Measurements from ENCODE around the gene USP17L19. TPM values are rescaled to one million over a fixed set of nuclear protein-coding genes. Genes with fewer than 3 reads are reported as not detected.
"Not testable (repeated sequence)": the region's sequence is repeated elsewhere in the genome, so short reads cannot be mapped to it uniquely, and the experiment has no call there.

The USP17L19 gene
- total RNA-seq, 1 experiment from 2014 or later = not detected

GRCh38 chr4:9234085-9234484 is 19.1 kb upstream of the USP17L19 start, which contains the start of gene USP17L15:
Gene USP17L15, plus strand, starts transcription at chr4:9234385. Its CDS starts 0 bp downstream, at chr4:9234385.
- CTCF ChIA-PET; H3K27me3 ChIP-seq (replicated peaks; ENCODE audit: control insufficient read depth, insufficient read depth, low read length); H3K4me1 ChIP-seq; H3K27ac Mint-ChIP-seq (ENCODE audit: unreplicated experiment); H3K9me3 ChIP-seq; H3K9me3 Mint-ChIP-seq (ENCODE audit: unreplicated experiment); intact Hi-C loops (cut with micrococcal nuclease; ENCODE audit: unreplicated experiment); H3K4me1 Mint-ChIP-seq (ENCODE audit: low read depth, unreplicated experiment); POLR2A ChIA-PET; H3K4me3 ChIP-seq (ENCODE audit: low read depth, low read length); H3K4me3 Mint-ChIP-seq (ENCODE audit: unreplicated experiment); BruUV-seq (replicated peaks); H3K36me3 Mint-ChIP-seq (ENCODE audit: insufficient read depth, unreplicated experiment); DNase-seq; H3K27me3 Mint-ChIP-seq (ENCODE audit: insufficient read depth, unreplicated experiment); H3K36me3 ChIP-seq (ENCODE audit: control insufficient read depth, insufficient read depth, low read length): not testable (repeated sequence)

- H3K36me3 ChIP-seq (ENCODE audit: control insufficient read depth, insufficient read depth, low read length); H3K4me1 Mint-ChIP-seq (ENCODE audit: low read depth, unreplicated experiment); H3K4me1 ChIP-seq; POLR2A ChIA-PET; H3K4me3 Mint-ChIP-seq (ENCODE audit: unreplicated experiment); CTCF ChIA-PET; H3K27ac Mint-ChIP-seq (ENCODE audit: unreplicated experiment); H3K4me3 ChIP-seq (ENCODE audit: low read depth, low read length); H3K9me3 Mint-ChIP-seq (ENCODE audit: unreplicated experiment); intact Hi-C loops (cut with micrococcal nuclease; ENCODE audit: unreplicated experiment); H3K9me3 ChIP-seq; H3K27me3 Mint-ChIP-seq (ENCODE audit: insufficient read depth, unreplicated experiment); H3K36me3 Mint-ChIP-seq (ENCODE audit: insufficient read depth, unreplicated experiment); H3K27me3 ChIP-seq (replicated peaks; ENCODE audit: control insufficient read depth, insufficient read depth, low read length); BruUV-seq (replicated peaks): not testable (repeated sequence)
- DNase-seq = peak in 1 of 2 experiments; percentile 3
Observed at GRCh38 chr4:9238461-9238860, 14.7 kb upstream of the USP17L19 start.

- H3K9me3 Mint-ChIP-seq (ENCODE audit: unreplicated experiment); POLR2A ChIA-PET; BruUV-seq (replicated peaks); H3K4me1 Mint-ChIP-seq (ENCODE audit: low read depth, unreplicated experiment); CTCF ChIA-PET; H3K36me3 ChIP-seq (ENCODE audit: control insufficient read depth, insufficient read depth, low read length); H3K4me1 ChIP-seq; H3K4me3 Mint-ChIP-seq (ENCODE audit: unreplicated experiment); H3K27ac Mint-ChIP-seq (ENCODE audit: unreplicated experiment); H3K9me3 ChIP-seq; H3K27me3 Mint-ChIP-seq (ENCODE audit: insufficient read depth, unreplicated experiment); intact Hi-C loops (cut with micrococcal nuclease; ENCODE audit: unreplicated experiment); H3K36me3 Mint-ChIP-seq (ENCODE audit: insufficient read depth, unreplicated experiment); H3K27me3 ChIP-seq (replicated peaks; ENCODE audit: control insufficient read depth, insufficient read depth, low read length); H3K4me3 ChIP-seq (ENCODE audit: low read depth, low read length); DNase-seq: not testable (repeated sequence)
Observed at GRCh38 chr4:9243579-9243978, 9.6 kb upstream of the USP17L19 start, which contains the start of gene USP17L17. Gene USP17L17, plus strand, starts transcription at chr4:9243879. Its CDS starts 0 bp downstream, at chr4:9243879.

GRCh38 chr4:9247953-9248680 is 5.1 kb upstream of the USP17L19 start, which contains the start of gene USP17L18:
Gene USP17L18, plus strand, starts transcription at chr4:9248630. Its CDS starts 0 bp downstream, at chr4:9248630.
- H3K36me3 Mint-ChIP-seq (ENCODE audit: insufficient read depth, unreplicated experiment); H3K4me3 Mint-ChIP-seq (ENCODE audit: unreplicated experiment); H3K36me3 ChIP-seq (ENCODE audit: control insufficient read depth, insufficient read depth, low read length); H3K4me1 ChIP-seq; BruUV-seq (replicated peaks); POLR2A ChIA-PET; H3K27ac Mint-ChIP-seq (ENCODE audit: unreplicated experiment); H3K27me3 Mint-ChIP-seq (ENCODE audit: insufficient read depth, unreplicated experiment); H3K4me1 Mint-ChIP-seq (ENCODE audit: low read depth, unreplicated experiment); H3K4me3 ChIP-seq (ENCODE audit: low read depth, low read length); H3K27me3 ChIP-seq (replicated peaks; ENCODE audit: control insufficient read depth, insufficient read depth, low read length); CTCF ChIA-PET; H3K9me3 ChIP-seq; intact Hi-C loops (cut with micrococcal nuclease; ENCODE audit: unreplicated experiment); H3K9me3 Mint-ChIP-seq (ENCODE audit: unreplicated experiment): not testable (repeated sequence)
- peak in 1 of 2 experiments; percentile 9 for DNase-seq

GRCh38 chr4:9257824-9258223 is 4.6 kb downstream of the USP17L19 start, which contains the start of gene USP17L20:
Gene USP17L20, plus strand, starts transcription at chr4:9258124. Its CDS starts 0 bp downstream, at chr4:9258124.
- CTCF ChIA-PET; H3K4me1 ChIP-seq; H3K9me3 Mint-ChIP-seq (ENCODE audit: unreplicated experiment); POLR2A ChIA-PET; H3K4me3 ChIP-seq (ENCODE audit: low read depth, low read length); H3K36me3 ChIP-seq (ENCODE audit: control insufficient read depth, insufficient read depth, low read length); H3K9me3 ChIP-seq; H3K36me3 Mint-ChIP-seq (ENCODE audit: insufficient read depth, unreplicated experiment); H3K27me3 Mint-ChIP-seq (ENCODE audit: insufficient read depth, unreplicated experiment); H3K4me1 Mint-ChIP-seq (ENCODE audit: low read depth, unreplicated experiment); BruUV-seq (replicated peaks); H3K27me3 ChIP-seq (replicated peaks; ENCODE audit: control insufficient read depth, insufficient read depth, low read length); H3K27ac Mint-ChIP-seq (ENCODE audit: unreplicated experiment); H3K4me3 Mint-ChIP-seq (ENCODE audit: unreplicated experiment); intact Hi-C loops (cut with micrococcal nuclease; ENCODE audit: unreplicated experiment); DNase-seq: not testable (repeated sequence)

GRCh38 chr4:9262572-9262971 is 9.4 kb downstream of the USP17L19 start, which contains the start of gene USP17L21:
Gene USP17L21, plus strand, starts transcription at chr4:9262872. Its CDS starts 0 bp downstream, at chr4:9262872.
- H3K27me3 Mint-ChIP-seq (ENCODE audit: insufficient read depth, unreplicated experiment); H3K9me3 ChIP-seq; POLR2A ChIA-PET; H3K4me1 Mint-ChIP-seq (ENCODE audit: low read depth, unreplicated experiment); H3K36me3 ChIP-seq (ENCODE audit: control insufficient read depth, insufficient read depth, low read length); DNase-seq; intact Hi-C loops (cut with micrococcal nuclease; ENCODE audit: unreplicated experiment); BruUV-seq (replicated peaks); H3K4me3 ChIP-seq (ENCODE audit: low read depth, low read length); H3K4me1 ChIP-seq; H3K9me3 Mint-ChIP-seq (ENCODE audit: unreplicated experiment); CTCF ChIA-PET; H3K36me3 Mint-ChIP-seq (ENCODE audit: insufficient read depth, unreplicated experiment); H3K27ac Mint-ChIP-seq (ENCODE audit: unreplicated experiment); H3K27me3 ChIP-seq (replicated peaks; ENCODE audit: control insufficient read depth, insufficient read depth, low read length); H3K4me3 Mint-ChIP-seq (ENCODE audit: unreplicated experiment): not testable (repeated sequence)

- H3K27ac Mint-ChIP-seq (ENCODE audit: unreplicated experiment); intact Hi-C loops (cut with micrococcal nuclease; ENCODE audit: unreplicated experiment); H3K36me3 Mint-ChIP-seq (ENCODE audit: insufficient read depth, unreplicated experiment); H3K9me3 Mint-ChIP-seq (ENCODE audit: unreplicated experiment); H3K36me3 ChIP-seq (ENCODE audit: control insufficient read depth, insufficient read depth, low read length); H3K4me1 Mint-ChIP-seq (ENCODE audit: low read depth, unreplicated experiment); H3K27me3 ChIP-seq (replicated peaks; ENCODE audit: control insufficient read depth, insufficient read depth, low read length); H3K4me1 ChIP-seq; BruUV-seq (replicated peaks); H3K4me3 Mint-ChIP-seq (ENCODE audit: unreplicated experiment); H3K4me3 ChIP-seq (ENCODE audit: low read depth, low read length); DNase-seq; POLR2A ChIA-PET; H3K9me3 ChIP-seq; H3K27me3 Mint-ChIP-seq (ENCODE audit: insufficient read depth, unreplicated experiment); CTCF ChIA-PET: not testable (repeated sequence)
Observed at GRCh38 chr4:9267319-9267718, 14.1 kb downstream of the USP17L19 start, which contains the start of gene USP17L22. Gene USP17L22, plus strand, starts transcription at chr4:9267619. Its CDS starts 0 bp downstream, at chr4:9267619.
